ENCODE results near the gene CSMD2. TPM values are rescaled to one million over a fixed set of nuclear protein-coding genes. Genes with fewer than 3 reads are reported as not detected.
A peak's percentile ranks its signal among the peaks of the same experiment; 100 is the strongest.

The CSMD2 gene
- total RNA-seq, 1 donor from 2014 or later = 0.98 TPM

- H3K4me3 ChIP-seq (ENCODE audit: low read depth, low read length) = no peak overlapping the region
- TF ChIP-seq, protein P1, sequence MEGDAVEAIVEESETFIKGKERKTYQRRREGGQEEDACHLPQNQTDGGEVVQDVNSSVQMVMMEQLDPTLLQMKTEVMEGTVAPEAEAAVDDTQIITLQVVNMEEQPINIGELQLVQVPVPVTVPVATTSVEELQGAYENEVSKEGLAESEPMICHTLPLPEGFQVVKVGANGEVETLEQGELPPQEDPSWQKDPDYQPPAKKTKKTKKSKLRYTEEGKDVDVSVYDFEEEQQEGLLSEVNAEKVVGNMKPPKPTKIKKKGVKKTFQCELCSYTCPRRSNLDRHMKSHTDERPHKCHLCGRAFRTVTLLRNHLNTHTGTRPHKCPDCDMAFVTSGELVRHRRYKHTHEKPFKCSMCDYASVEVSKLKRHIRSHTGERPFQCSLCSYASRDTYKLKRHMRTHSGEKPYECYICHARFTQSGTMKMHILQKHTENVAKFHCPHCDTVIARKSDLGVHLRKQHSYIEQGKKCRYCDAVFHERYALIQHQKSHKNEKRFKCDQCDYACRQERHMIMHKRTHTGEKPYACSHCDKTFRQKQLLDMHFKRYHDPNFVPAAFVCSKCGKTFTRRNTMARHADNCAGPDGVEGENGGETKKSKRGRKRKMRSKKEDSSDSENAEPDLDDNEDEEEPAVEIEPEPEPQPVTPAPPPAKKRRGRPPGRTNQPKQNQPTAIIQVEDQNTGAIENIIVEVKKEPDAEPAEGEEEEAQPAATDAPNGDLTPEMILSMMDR (conservative IDR thresholded peaks at IDR 0.05; ENCODE audit: low read depth, low read length) = no peak
- DNase-seq (ENCODE audit: low read depth) = no peak
Measured at GRCh38 chr1:33606272-33606671, 558.8 kb downstream of the CSMD2 start.

DNA sequence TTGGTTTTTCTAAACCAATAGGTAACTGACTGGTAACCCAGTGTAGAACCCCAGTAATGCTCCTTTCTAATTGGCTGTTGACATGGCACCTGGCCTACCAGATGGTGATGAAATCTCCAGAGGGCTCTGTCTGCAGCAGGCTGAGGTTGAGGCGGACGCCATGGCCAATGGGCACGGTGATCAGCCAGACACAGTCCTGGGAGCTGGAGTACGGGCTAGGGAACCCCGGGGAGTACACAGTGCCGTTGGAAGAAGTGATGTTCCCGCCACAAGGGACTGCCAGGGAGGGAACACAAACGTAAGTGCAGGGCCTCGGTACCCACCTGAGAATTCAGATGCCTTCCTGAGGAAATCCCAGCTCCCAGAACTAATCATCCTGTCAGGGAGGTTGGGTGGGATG lies 562.8 kb downstream of the CSMD2 start:
- DNase-seq (ENCODE audit: low read depth) = no peak
- H3K4me3 ChIP-seq (ENCODE audit: low read depth, low read length) = no peak overlapping the region
- TF ChIP-seq, protein P1 (conservative IDR thresholded peaks at IDR 0.05; ENCODE audit: low read depth, low read length) = no peak

- no peak overlapping the region for H3K4me3 ChIP-seq (ENCODE audit: low read depth, low read length)
- TF ChIP-seq, protein P1 (conservative IDR thresholded peaks at IDR 0.05; ENCODE audit: low read depth, low read length) = no peak
- no peak for DNase-seq (ENCODE audit: low read depth)
Measured at GRCh38 chr1:33601751-33602150, 563.3 kb downstream of the CSMD2 start.

DNA sequence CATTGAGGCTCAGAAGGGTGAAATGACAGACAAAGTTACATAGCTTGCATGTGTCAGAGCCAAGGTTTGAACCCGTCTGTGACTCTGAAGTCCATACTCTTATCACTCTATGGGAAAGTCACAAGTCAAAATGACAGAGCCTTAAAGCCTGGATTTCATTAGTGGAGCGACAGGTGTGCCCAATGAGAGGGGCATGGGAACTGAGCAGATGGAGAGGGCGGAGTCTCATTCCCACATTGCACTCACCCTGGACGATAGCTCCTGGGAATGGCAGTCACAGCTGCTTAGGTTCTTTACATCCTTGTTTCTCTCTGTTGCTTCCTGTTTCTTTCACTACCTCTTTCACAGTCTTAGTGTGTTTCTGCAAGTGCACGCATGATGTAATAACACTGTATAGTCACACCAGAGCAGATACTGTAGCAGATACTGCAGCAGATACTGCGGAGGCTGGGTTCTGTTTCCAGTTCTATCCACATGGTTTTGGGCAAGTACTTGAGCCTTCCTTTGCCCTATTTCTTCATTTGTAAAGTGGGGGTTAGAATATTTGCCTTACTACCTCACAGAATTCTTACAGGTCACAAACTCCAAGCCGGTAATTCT lies 565.4 kb downstream of the CSMD2 start:
- no peak overlapping the region for H3K4me3 ChIP-seq (ENCODE audit: low read depth, low read length)
- no peak for DNase-seq (ENCODE audit: low read depth)
- TF ChIP-seq, protein P1 (conservative IDR thresholded peaks at IDR 0.05; ENCODE audit: low read depth, low read length) = no peak

DNA sequence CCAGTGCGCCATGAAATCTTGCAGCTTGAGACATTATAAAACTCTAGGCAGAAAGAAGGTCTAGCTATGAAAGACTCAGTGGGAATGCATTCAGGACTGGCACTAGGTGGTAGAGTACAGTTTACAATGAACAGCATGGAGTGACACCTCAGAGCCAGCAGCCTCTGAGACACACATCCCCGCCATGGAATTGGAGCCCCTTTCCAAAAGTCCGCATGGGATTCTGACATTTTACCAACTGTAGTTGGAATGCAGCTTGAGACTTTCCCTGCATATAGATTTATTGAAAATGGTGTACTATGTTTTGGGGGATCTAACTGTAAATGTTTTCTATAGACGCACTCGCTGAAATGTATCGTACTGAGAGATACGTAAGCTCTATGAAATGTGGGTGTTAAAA lies 576.3 kb downstream of the CSMD2 start:
- TF ChIP-seq, protein P1 (conservative IDR thresholded peaks at IDR 0.05; ENCODE audit: low read depth, low read length) = no peak
- no peak for DNase-seq (ENCODE audit: low read depth)
- H3K4me3 ChIP-seq (ENCODE audit: low read depth, low read length) = no peak overlapping the region

GRCh38 chr1:33586795-33587194 lies 578.2 kb downstream of the CSMD2 start:
- TF ChIP-seq, protein P1 (conservative IDR thresholded peaks at IDR 0.05; ENCODE audit: low read depth, low read length) = no peak
- DNase-seq (ENCODE audit: low read depth) = no peak
- H3K4me3 ChIP-seq (ENCODE audit: low read depth, low read length) = no peak overlapping the region

DNA sequence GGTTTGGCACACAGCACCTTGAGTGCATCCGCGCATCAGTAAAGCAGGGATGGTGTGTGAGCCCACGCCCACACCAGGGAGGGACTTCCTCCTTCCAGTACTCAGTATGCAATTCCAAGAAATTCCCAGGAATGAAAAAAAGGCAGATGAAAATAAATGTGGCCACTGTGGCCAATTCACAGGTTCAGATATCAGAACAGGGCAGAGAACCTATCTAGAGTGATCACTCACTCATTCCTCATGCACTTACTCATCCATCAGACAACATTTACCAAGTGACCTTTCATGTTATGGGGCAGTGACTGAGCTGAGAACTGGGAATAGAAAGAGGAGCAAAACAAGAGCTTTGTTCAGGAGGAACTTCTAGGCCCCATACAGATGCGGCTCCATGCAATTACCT lies 578.9 kb downstream of the CSMD2 start:
- DNase-seq (ENCODE audit: low read depth) = peak; percentile 26
- TF ChIP-seq, protein P1 (conservative IDR thresholded peaks at IDR 0.05; ENCODE audit: low read depth, low read length) = no peak
- H3K4me3 ChIP-seq (ENCODE audit: low read depth, low read length) = no peak overlapping the region
